NAMALWA (cell line): ENCODE measurements around the gene BDNF.
"Not testable (repeated sequence)": the region's sequence is repeated elsewhere in the genome, so short reads cannot be mapped to it uniquely, and the experiment has no call there.

ENCODE experiments used
- DNase-seq: peaks from one replicate; pipeline ENCODE4 v3.0.0-alpha.2; 2015; ENCODE audit warnings: low spot score

The BDNF gene

DNA sequence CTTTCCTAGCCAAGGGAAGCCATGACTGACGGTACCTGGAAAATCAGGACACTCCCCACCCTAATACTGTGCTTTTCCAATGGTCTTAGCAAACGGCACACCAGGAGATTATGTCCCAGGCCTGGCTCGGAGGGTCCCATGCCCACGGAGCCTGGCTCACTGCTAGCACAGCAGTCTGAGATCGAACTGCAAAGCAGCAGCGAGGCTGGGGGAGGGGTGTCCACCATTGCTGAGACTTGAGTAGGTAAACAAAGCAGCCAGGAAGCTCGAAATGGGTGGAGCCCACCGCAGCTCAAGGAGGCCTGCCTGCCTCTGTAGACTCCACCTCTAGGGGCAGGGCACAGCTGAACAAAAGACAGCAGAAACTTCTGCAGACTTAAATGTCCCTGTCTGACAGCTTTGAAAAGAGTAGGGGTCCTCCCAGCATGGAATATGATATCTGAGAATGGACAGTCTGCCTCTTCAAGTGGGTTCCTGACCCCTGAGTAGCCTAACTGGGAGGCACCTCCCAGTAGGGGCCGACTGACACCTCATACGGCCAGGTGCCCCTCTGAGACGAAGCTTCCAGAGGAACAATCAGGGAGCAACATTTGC, 34.6 kb downstream of the BDNF start:
- not testable (repeated sequence) for DNase-seq

DNA sequence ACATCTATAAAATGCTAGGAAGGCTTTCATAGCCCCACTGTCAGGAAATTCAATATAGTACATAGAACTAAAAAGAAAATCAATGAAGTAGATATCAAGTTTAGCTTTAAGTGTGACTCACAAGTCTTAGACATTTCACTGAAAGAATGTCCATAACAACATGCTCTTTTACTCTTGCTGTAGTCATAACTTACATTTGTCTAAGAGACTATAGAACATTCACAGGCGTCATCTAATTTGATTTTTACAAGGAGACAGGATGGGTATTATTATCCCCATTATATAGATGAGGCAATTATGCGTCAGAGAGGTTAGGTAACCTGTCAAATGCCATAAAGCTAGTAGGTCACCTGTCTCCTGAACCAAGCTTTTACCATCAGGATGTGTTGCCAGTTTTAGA, 36.9 kb downstream of the BDNF start:
- DNase-seq: no peak

DNA sequence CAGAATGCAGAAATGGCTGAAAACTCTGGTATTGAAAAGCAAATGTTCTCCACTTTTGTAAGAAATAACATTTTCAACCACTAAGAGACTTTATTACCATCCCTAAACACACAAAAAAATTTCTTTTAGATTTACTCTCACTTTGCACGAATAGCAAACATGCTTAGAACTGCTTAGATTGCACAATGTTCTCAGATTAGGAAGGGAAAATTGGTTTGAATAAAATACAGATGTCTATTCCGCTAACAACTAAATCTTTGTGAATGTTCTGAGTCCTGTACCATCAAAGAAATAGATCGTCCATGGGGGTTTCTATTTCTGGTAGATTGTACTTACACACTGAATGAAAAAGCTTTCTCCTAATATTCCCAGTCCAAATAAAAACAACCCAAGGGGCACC, 40.1 kb downstream of the BDNF start:
- DNase-seq: no peak

DNA sequence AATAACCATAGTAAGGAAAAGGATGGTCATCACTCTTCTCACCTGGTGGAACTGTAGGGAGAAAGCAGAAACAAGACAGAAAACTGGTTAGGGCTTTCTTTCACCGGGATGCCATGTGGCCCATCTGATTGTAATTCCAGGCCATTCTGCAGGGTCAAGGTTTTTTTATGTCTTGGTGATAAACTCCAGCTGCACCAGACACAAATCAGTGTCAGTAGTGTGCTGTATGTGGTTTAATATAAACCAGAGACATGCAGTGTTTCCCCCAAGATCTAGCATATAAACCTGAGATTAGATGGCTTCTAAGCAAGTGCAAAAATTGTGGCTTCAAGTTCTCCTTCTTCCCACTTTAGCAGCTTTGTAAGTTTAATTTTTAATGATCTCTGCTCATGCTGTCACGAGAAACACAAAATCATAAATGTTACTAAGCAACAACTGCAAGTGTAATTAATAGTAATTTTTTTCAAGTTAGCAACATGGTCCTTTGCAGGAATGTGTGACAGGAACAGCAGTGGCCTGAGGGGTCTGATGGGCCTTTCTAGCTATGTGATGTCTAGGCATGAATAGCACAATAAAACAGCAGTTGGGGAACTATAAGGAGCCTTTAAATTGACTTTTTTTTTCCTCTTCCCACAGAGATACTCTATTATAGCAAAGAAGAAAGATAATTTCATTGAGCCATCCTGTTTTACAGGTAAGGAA, 41.6 kb downstream of the BDNF start:
- DNase-seq: no peak

DNA sequence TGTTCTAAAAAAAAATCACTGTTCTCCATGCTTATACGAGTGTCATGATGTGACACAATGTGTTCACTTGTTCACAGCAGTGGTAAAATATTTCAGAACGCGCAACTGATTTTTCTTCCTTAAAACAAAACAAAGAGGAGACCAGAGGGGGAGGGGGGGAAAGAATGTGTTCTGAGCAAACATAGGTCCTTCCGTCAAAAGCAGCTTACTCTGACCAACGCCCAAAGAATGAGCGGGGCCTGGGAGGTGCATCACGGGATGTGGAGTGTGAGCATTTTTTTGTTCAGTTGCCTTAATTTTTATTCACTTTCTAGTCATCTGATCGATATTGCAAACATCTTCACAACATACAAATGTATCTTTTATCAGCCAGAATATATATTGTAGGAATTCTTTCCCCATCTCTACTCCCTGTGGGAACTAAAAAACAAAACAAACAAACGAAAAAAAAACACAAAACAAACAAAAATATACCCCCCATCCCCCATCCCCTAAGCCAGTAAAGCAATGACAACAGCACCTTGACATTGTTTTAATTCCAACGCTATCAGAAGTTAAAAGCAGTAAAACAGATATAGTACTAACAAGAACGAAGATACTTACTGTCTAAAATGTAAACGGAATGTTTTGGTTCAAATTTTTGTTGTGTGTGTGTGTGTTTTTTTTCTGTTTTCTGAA, 43.3 kb downstream of the BDNF start:
- no peak for DNase-seq

DNA sequence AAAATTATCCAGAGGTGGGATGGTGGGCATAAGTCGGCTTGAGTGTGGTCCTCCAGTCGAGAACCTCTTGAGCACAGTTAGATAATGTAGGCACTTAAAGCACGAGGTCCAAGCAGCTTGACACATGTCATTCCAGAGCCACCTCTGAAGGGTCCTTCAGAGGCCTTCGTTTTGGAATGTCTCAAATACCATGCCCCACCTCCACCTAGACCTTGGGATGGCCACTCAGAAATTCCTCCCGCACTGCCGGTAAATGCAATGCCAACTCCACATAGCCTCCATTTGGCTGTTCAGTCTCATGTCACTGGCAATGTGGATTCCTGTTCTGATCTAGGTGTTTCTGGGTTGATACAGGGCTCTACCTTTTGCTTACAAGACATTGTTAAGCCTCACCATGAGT, 43.9 kb downstream of the BDNF start:
- DNase-seq: no peak

DNA sequence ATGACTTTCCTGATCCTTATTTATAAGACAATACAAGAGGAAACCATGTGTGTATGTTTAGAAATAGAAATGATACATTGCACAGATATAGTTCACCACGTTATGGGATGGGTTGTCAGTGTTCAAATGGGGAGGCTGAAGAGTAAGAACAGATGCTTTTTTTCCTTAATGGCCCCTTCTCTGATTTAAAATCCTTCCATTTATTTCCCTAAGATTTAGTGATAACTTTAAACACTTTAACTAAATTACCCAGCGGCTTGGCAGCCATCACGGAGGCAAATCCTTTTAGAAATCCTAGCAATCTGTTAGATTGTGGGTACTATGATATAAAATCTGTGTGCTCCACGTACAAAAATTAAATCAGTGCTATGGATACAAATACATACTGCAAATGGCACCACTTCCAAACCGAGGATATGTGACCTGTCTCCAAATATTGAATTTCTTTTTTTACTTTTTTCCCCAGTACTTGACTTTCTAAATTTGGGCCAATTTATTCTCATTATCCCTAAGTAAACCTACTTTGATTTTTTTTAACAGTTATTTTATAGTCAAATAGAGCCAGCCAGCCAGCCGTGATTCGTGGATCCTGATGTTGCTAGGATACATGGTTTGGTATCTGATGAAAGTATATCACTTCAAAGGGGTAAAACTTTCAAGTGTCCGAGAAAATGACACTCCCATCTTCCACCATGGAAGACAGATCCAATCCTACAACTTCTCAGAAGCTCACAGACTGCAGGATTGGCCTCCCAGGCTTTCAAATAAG, 46.1 kb downstream of the BDNF start:
- no peak for DNase-seq

DNA sequence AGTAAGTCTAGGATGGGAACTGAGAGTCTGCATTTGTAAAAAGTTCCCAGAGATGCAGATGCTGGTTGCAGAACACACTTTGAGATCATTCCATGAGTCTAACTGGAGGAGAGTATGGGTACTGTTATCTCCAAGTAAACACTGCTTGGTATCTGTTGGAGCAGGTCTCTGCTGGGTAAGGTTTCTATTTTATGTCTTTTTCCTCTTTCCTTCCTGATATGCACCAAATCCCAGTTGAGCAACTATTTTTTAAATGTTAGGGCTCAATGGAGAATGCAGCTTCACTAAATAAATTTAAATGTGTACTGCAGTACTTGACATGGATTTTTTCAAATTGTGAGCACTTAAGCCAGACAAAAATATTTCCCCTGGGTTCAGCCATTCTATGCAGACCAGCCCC, 48.5 kb downstream of the BDNF start:
- no peak for DNase-seq

DNA sequence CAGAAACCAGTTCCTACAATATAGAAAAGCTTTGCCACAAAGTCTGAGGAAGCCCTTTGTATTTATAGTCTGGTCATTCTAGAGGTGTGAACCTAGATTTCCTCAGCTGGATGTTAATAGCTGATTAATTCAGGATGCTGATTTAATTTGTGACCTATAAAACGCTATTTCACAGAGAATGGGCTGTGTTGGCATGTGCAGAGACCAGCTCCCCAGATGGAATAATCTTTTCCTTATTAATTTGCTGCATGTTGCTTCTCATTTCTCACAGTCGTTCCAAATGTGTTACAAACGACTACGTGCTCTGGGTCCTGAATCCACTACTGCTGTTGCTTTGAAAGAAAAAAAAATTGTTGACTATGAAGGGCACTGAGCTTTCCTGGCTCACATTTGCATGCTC, 49.3 kb downstream of the BDNF start:
- no peak for DNase-seq

DNA sequence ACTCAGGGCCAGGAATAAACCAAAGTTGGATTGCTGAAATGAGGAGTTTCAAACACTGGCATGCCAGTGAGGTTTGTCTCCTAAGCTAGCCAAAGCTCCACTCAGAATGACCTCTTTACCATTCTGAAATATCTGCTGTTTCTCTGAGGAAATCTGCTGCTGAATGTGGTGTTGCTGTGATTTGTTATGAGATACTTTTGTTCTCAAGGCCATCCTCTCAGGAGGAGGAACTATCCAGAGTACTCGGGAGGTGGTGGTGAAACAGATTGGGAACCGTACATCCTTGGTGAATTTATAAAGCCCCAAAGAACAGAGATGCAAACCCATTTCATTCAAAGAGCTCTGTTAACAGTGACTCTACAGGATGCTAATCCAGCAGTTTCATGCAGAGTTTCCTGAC, 50.5 kb downstream of the BDNF start:
- no peak for DNase-seq

DNA sequence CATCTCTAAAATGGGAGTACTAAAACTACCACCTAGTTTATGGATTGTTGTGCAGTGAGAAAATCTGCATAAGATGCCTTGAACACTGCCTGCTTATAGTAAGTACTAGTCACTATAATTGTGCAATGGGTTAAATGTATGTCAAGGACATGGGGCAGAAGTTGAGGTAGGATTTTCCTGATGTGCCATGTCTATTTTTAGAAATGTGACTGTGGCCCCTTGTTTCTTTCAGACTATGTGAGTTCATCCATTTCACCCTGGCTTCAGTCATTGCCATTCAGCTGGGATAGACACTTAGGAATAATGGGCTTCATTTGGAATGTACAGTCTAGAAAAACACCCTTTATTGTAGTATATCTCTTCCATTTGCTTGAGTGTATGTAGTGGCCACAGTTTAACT, 51.4 kb downstream of the BDNF start:
- no peak for DNase-seq

DNA sequence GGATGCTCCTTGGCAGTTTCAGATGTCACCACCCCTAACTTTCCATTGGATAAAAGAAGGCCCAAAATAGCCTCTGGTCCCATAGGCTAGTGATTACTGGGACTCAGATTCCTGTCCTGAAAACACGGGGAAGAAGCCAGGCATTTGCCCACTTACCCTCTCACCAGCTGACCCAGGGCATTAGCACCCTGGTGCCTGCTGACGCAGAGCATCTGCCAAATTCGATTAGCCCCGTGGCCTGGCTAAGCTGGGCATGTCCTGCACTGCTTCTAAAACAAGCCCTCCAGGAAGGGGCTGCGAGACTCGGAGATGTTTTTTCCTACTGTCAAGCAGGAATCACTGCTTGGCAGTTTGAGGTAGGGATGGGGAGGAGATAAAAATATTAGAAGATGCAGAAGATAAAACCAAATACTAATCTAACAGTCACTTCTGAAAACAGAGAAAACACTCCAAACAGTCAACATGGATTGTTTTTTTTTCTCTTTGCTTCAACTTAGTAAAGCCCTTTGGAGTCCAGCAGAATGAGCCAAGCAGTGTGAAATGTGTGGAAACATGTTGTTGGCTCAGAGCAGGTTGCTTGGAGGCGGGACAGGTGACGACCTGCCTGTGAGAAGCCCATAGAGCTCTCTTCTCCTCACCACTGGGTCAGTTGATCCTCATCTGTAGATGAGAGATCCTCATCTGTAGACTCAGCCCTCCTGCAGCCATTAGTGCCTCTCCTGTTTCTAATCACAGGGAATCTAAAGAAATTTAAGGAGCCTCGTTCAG, 54.0 kb downstream of the BDNF start:
- DNase-seq: no peak

DNA sequence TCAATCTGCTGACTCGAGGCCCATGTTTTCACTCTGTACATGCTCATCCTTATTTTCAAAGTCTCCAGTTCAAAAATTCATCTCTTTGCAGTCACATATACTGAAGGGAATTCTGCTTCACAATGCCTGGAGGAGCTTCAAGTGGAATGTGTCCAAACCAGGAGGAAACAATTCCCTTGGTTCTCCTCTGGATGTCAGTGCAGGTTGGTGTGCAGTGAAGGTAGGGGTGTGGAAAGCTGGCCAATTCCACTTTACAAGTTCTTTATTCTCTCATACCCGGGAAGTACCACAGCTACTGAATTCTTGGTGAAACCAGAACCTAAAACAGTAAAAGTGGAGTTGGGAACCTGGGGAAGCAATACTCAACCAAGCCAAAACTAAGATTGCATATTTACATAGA, 57.3 kb downstream of the BDNF start:
- DNase-seq: no peak

DNA sequence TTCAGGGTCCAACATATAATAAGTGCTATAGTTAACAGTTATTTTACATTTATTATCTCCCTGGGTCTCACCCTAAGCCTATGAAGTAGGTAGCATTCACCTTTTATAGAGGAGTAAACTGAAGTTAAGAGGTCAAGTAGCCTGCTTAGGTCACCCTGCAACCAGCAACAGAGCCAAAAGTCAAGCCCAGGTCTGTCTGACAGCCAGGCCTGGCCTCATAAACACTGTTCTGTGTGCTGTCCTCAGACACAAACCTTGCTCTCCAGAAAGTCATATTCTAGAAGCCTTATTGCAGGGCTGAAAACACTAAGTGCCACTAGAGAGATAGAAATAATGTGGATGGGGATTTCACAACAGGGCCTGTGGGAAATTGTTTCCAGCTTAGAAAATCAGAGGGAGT, 59.3 kb downstream of the BDNF start:
- DNase-seq: no peak

DNA sequence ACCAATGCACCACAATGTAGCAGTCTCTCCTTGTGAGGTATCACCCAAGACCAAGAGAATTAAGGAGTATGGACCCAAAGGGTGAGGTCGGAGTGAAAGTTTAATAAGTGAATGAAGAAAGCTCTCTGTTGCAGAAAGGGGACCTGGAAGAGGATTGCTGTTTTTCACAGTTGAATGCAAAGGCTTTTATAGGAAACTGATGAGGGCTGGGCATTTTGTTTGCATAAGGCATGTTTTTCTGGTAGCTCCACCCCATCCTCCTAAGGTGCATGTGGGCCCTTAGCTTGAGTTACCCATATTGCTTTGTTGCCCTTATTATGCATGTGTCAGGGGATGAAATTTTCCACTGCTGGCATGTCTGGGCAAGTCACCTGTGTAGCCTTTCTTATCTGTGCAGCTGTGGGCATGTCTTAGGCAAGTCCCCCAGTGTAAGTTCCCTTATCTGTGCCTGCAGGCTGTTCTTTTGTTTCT, 64.7 kb downstream of the BDNF start:
- no peak for DNase-seq

DNA sequence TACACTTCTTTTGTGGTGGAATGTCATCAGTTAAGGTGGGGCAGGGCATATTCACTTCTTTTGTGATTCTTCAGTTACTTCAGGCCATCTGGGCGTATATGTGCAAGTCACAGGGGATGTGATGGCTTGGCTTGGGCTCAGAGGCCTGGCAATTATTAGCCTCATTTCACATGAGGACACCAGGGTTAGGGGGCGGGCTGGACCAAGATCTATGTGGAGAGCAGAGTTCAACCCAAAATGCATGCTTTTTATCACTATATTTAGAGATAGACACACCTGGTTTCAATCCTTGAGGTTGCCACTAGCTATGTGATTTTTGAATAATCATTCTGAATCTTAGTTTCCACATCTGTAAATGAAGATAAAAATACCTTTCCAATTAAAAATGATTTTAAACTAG, 65.5 kb downstream of the BDNF start:
- DNase-seq: not testable (repeated sequence)

DNA sequence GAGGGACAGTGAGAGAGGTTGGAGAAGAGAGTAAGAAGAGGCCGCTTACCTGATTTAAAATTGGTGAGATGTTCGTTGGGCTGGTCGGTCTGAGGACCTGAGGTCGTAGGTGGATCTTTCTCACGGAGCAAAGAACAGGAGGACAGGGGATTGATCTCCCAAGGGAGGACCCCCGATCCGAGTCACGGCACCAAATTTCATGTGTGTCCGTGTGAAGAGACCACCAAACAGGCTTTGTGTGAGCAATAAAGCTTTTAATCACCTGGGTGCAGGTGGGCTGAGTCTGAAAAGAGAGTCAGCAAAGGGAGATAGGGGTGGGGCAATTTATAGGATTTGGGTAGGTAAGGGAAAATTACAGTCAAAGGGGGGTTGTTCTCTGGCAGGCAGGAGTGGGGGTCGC, 66.0 kb downstream of the BDNF start:
- not testable (repeated sequence) for DNase-seq

DNA sequence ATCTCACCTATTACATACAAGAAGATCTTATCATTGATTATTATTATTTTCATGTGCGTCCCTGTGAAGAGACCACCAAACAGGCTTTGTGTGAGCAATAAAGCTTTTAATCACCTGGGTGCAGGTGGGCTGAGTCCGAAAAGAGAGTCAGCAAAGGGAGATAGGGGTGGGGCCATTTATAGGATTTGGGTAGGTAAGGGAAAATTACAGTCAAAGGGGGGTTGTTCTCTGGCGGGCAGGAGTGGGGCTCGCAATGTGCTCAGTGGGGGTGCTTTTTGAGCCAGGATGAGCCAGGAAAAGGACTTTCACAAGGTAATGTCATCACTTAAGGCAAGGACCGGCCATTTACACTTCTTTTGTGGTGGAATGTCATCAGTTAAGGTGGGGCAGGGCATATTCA, 71.2 kb downstream of the BDNF start:
- not testable (repeated sequence) for DNase-seq

DNA sequence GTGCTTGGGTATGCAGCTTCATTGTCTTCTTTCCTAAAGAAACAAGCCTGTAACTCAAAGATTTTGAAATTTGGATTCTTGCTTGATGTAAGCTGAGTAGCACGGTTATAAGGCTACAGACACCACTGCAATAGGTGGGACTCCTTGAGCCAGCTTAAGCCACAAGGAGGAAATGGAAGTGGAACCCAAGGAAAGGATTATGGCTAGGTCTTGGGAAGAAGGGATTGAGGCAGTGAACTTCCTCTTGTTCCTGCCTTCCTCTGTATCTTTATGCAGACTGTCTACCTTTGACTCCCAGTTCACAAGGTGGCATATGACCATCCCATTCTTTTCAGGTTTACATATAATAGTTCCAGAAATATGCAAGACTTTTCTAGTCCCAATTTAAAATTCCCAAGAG, 72.3 kb downstream of the BDNF start:
- no peak for DNase-seq

DNA sequence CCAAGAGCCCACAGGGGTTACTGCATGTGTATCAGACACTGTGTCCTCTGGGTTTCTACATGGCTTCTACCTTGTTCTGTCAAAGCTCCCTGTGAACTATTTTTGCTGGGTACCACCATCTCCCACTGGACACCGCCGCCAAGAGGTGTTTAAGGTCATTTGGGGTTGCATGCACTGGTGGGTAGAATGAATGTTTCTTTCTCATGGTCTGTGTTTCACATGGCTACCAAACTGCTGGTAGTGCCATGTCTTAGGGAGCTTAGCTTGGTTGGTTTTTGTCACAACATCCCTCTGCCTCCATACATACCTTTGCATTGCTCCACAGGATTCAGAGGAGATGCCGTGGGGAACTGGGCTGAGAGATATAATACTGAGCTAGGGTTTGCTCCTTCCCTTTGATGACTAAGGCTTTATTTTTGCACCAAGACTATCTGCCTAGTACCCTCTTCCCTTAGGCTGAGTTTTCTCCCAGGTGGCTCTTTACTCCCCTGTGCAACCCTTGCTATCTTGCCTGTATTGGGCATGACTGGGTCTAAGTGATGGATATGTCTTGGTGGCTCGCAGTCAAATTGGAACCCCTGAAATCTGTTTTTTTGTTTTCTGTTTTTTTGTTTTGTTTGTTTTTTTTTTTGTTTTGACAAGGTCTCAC, 73.2 kb downstream of the BDNF start:
- no peak for DNase-seq

DNA sequence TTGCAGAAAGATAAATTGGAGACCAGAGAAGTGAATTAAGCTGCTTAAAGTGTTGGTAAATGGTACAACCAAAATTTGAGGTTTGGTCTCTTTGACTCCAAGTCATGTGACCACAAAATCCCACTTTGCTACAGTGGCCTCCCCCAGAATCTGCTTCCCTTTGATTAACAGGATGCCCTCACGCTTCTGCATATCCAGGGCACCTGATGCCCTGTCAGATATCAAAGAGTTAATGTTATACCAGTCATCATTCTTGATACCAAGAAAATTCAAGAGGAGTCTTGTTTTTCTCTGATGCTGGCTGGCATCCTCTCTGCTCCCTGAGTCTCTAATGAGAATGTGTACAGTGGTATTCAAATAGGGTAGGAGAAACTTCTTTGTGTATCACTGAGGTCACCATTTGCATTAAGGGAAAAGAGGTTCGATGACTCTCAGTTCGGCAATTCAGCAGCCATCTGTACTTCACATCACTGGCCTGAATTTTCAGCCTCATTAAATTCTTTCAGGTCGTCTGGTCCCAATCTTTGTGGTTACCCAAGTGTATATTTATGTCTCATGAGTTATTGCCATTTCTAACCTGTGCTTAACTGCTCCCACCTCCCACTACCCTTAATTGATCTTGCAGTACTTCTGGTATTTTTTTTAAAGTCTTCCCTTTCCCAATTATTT, 73.9 kb downstream of the BDNF start:
- DNase-seq: no peak
